Activated CD4-positive, CD25-positive, alpha-beta regulatory T cell treated with anti-CD3 and anti-CD28 coated beads, Interleukin-2, amount 50 U/mL, for 16 hours (primary cell): ENCODE measurements around the gene SPRN.
"Not testable (repeated sequence)": the region's sequence is repeated elsewhere in the genome, so short reads cannot be mapped to it uniquely, and the experiment has no call there.

Experiments used
- DNase-seq: peaks from one replicate; pipeline ENCODE4 v3.0.0-alpha.2; 2020; ENCODE audit warnings: low read depth, low spot score

SPRN gene

DNA sequence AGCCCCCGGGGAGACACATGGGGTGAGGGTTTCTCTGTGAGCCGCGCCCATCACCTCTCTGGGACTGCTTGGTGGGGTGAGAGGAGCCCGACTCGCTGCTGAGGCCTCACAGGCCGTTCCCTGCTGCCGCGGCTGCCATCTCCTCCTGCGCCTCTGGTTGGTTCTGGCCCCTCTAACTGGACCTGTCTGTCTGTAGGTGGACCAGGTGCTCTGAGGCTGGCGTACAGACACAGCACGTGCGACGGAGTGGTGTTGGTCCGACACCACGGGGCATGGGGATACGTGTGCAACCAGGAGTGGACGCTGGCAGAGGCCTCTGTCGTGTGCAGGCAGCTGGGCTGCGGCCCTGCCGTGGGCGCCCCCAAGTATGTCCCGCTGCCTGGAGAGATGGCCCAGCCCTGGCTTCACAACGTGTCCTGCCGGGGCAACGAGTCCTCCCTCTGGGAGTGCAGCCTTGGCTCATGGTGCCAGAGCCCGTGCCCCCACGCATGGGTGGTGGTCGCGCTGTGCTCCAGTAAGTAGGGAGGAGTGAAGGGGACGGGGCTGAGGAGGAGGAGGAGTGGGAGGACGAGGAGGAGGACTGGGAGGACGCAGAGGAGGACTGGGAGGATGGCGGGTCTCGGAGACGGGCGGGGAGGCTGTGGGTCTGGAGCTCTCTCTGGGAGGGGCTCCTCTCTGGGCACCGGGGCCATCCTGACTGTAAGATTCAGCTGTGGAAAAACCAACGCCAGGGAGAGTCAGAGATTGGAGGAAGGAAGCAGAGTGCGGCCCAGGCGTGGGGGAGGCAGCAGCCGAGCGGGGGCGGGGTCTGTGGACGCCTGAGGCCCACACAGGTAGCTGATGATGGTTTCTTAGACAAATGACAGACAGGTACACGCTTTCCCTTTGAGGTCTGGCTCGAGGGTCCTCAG is 31.9 kb upstream of the SPRN start:
- DNase-seq: no peak

DNA sequence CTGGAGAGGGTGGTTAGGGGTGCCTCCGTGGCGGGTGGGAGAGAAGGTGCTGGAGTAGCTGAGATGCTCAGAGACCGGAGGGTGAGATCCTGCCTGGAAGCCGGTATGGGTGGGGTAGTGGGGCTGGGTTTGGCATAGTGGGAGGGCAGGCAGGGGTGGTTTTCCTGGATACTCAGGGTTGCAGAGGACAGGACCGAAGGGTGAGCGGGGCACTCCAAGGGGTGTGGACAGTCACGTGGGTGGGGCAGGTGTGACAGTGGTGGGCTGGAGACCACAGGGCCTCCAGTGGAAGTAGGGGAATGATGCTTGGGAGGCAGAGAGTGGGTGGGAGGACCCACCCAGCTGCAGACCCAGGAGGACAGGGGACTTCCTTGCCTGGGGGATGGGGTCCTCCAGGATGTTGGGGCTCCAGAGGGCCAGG is 31.2 kb upstream of the SPRN start:
- DNase-seq: no peak

DNA sequence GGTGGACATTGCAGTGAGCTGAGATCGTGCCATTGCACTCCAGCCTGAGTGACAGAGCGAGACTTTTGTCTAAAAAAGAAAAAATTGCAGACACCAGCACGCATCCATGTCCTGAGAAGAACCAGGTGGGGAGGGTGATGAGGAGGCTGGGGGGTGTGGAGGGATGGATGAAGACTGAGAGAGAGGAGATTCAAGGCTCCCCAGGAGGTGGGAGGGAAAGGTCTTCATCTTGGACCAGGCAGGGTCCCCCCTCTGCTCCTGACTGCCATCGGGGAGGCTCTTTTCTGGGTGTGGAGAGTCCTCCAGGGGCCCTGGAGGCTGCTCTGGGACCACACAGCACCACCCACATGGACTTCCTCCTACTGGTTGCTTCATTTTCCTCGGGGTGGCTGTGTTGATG is 30.8 kb upstream of the SPRN start:
- no peak for DNase-seq

DNA sequence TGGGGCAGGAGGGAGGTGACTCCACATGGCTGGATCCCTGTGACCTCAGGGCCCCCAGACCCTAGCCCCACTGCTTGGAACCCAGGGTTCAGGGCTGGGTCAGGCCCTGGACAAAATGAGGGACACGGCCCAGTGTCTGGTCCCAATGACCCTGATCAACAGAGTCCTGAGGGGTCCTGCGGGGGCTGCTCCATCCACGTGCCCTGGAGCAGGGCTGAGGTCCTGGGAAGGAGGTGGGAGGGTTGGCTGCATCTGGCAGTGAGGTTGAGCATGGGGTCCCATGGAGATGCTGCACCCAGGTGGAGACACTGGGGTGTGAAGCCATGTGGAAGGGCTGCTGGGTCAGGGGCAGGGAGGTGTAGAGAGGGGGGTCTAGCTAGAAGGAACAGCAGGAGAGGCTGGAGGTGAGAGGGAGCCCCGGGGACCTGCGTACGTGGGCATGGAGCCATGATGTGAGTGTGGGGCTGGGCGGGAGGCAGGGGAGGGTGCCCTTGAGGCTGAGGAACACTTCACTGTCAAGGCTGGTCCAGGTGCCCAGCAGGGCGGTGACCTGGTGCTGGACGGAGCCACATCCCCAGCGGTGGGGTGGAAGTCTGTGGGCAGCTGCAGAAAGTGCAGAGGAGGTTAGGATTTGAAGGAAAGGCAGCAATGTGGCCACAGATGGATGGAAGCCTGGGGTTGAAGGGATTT is 29.9 kb upstream of the SPRN start:
- DNase-seq: no peak

DNA sequence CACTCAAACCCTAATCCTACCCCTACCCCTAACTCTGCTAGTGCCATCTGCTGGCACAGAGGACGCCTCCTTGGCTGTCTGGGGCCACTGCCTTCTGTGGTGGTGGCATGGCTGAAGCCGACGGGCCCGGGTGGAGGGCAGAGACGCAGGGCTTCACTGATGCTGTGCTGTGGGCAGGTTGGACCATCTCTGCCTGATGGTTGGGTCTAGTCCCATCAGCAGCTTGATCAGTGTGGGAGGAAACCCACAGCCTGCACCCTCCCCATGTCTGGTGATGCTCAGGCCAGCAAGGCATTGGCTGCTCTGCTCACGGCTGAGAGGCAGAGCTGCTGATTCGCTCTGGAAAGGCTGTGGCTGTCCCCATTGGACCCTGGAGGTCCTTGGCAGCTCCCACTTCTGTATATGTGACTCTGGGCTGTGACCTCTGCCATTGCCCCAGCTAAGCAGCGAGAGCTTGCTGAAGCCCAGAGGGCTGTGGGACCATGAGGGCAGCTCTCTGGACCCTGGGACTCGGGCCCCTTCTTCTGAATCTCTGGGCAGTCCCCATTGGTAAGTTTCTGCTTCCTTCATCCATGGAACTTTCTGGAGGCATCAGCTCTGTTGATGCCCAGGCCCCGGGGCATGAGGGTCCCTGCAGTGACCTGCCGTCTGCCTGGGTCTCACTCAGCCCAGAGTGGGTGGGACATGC is 29.2 kb upstream of the SPRN start, which contains the start of gene SCART1:
SCART1 (plus strand) TSS at position 430 of the 688 bp plus-strand sequence; CDS start at position 483, 53 bp downstream.
- DNase-seq: no peak

DNA sequence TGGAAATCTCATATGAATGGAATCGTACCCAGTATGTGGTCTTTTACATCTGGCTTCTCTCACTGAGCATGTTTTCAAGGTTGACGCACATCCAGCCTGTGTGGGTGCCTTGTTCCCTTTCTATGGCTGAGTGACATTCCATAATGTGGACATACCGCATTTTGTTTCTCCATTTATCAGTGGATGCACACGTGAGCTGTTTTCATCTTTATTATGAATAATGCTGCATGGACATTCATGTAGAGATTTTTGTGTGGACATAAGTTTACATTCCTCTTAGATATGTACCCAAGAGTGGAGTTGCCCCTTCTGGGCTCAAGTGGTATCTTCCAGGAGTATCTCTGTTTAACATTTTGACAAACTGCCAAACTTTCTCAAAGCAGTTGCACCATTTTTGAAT is 28.0 kb upstream of the SPRN start:
- no peak for DNase-seq

DNA sequence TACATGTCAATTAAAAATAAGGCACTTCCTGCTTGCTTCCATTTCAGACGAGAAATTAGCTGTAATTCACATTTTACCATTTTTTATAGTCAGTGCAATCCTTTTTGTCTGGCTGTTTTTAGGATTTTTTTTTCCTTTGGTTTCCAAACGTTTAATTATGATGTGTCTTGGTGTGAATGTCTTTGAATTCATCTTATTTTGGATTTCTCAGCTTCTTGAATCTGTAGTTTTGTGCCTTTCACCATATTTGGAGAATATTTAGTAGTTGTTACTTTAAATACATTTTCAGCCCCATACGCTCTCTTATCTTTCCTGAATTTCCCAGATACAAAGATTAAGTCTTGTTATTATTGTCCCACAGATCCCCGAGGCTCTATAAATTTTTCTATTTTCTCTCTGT is 26.9 kb upstream of the SPRN start:
- DNase-seq: no peak

DNA sequence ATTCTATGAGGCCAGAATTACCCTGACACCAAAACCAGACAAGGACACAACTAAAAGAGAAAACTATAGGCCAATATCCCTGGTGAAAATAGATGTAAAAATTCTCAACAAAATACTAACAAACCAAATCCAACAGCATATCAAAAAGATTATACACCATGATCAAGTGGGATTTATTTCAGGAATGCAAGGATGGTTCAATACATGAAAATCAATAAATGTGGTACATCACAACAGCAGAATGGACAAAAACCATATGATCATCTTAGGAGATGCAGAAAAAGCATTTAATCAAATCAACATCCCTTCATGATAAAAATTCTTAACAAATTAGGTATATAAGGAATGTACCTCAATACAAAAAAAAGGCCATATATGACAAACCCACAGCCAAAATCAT is 23.7 kb upstream of the SPRN start:
- no peak for DNase-seq

DNA sequence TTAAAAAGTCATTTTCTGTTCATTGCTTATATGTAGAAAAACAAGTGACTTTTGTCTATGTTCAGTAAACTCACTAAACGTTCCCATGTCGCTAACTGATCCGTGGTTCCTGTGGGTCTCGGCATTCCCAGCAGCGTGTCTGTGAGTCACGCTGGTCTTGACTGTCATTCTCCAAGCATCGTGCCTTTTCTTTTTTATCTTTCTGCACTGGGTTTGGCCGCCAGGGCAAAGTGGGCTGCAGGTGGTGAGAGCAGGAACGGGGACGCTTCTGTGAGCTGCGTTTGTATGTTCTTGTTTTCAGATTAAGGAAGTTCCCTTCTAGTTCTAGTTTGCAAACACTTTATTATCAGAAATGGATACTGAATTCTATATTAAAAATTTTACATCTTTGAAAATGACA is 22.6 kb upstream of the SPRN start:
- DNase-seq: no peak

DNA sequence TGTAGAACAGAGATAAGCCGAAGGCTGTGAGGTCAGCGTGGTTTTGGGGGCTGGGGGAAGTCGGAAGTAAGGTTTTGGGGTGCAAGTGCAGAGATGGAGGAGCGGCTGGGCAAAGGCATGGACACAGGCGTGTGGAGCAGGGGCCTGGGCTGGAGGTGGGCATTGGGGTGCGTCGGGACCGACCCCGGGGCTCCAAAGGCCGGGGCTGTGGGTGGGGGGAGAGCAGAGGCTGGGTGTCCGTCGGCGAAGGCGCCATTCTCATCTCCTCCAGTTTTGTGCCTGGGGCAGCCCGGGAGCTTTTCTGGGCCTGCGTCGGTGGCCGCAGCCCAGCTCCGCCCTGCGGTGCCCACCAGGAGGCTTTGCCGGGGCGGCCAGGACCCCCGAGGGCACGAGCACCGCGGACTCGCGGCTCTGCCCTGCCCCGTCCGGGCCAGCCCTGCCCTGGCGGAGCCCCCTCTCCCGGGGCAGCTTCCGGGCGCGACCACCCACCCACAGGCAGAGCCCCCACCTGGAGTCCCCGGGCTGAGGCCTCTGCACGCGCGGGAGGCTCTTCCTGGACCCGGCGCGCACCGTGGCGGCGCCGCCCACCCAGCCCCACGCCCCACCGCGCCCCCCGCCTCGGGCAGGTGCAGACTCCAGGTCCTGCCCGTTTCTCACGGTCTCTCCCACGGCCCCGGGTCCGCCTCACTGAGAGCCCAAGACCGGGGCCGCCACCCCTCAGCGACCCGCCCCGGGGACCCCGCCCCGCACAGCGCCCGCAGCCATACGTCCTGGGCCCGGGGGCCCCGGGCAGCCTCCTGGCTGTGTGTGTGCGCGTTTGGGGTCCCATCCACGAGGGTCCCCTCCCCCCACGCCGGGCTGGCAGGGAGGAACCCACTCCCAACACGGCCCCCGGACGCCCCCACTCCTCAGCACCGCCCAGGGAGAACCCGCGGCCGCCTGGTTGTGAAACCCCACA is 21.6 kb upstream of the SPRN start:
- DNase-seq: no peak

DNA sequence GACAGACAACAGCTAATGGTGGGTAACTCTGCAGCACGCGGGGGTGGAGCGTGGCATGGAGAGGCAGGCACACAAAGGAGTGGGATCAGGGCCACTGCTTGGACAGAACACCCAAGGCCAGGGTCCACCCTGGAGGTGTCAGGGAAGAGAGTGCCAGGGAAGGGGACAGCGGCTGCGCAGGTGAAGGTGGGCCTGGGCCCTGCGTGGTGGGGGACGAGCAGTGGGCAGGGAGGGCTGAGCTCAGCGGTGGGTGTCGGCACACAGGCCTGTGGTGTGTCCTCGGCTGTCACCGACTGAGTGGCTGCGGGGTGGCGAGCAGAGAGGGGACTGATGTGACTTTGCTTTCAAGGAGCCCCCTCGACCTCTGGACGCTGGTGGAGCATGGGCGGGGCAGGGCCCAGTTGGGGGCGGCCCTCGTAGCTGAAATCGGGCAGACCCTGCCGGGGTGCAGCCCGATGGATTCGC is 20.9 kb upstream of the SPRN start:
- DNase-seq: no peak

DNA sequence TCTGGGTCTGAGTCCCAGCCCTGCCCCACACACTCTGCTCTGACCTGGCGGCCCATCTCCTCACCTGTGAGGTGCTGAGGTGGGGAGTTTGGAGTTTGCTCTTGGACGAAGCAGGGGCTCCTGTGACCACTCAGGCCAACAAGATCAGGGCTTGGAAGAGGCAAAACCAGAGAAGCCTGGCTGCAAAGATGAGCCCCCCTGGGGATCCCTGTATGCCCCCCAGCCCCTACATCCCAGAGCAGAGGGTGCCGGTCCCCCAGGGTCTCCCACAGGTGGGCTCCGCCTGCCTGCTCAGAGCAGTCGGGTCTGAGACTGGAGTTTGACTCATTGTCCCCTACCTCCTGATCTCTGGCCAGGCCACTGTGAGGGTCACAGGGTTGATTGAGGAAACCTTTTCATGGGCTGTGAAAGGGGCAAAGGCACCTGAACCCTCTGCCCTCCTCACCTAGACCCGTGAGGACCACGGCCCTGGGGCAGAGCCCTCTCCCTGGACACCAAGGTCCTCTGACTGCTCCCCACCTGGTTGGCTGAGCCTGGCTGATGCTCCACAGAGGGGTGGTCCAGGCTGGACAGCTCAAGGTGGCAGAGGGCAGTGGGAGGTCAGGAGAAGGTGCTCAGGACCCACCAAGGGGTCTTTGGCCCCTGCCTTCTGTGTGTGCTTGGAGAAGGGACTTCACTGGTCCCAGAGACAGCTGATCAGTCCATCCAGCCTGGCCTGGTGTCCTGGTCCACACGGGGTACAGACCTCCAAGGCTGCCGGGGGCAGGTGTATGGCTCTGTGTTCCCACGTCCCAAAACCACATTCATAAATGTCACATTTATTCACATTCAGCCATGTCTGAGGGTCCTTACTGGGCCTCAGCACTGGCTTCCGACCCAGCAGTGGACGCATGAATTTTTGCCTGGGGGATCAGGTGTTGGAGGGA is 20.2 kb upstream of the SPRN start:
- no peak for DNase-seq

DNA sequence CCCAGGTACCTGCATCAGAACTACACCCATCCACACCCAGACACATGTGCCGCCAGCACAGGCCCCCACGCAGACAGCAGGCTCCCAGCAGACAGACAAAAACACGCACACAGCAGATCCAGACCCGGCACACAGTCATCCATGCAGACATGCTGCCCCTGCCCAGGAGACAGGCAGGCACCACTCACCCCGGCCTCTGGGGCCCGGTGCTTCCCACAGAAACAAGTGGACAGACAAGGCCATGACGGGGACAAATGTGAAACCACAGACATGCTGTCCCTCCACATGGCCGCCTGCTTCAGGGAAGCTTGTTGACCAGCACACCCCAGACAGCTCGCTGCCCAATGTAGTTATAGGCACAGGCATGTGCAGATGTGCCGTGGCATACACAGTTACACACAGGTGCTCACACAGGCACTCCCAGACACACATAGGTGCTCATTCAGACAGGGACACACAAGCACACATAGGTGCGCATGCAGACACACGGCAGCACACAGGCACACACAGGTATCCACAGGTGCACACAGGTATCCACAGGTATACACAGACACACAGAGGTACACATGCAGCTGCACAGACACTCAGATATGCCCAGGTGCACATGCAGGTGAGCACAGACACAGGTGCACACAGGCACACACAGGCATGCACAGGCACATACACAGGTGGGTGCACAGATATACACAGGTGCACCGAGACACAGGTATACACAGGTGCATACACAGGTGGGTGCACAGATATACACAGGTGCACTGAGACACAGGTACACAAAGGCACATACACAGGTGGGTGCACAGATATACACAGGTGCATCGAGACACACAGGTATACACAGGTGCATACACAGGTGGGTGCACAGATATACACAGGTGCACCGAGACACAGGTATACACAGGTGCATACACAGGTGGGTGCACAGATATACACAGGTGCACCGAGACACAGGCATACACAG is 18.8 kb upstream of the SPRN start:
- no peak for DNase-seq

DNA sequence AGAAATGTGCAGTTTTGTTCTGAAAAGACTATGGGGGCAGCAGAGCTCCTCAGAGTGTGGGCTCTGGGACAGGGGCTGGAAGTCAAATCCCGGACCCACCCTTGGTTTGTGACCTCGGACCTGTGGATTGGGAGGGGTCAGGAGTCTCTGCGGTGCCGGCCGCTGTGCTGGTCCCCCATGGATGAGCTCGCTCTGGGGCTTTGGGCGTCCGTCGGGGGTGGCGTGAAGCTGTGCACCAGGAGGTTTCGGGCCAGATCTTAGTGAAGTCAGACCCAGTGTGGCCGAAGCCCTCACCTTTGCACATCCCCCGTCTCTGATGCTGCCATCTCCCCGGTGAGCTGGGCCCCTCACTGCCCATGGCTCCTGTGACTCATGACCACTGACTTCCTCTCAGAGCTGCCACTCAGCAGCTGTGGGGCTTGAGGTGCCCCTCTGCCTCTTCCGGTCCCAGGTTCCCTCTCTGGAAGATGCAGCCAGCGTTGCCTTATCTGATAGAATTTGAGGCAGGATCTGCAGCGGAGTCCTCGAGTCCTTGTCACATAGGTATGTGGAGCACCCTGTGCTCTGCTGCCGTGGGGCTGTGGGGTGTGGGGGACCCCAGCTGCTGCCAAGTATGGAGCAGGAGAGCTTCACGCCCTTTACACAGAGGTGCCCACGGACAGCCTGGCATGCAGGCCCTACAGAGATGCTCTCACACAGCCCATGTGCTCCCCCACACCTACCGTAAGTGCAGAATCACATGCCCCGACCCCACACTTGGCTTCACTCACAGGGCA is 18.0 kb upstream of the SPRN start:
- no peak for DNase-seq

DNA sequence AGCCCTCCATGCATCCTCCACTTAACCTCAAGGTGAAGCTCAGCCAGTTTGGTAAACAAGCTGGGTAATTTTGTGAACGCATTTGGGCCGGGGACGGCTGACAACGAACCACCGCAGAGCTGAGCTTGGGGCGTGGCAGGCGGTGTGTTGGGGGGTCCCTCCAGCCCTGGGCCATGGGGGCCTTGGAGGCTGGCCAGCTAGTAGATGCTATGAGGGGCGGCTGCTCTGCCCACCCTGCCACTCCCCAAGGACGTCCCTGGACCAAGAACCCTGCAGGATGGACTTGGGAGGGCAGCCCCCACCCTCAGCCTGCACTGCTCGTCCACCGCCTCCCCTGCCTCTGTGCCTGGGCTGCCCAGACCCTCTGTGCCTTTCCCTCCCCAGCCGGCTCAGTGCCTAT is 17.4 kb upstream of the SPRN start:
- no peak for DNase-seq

DNA sequence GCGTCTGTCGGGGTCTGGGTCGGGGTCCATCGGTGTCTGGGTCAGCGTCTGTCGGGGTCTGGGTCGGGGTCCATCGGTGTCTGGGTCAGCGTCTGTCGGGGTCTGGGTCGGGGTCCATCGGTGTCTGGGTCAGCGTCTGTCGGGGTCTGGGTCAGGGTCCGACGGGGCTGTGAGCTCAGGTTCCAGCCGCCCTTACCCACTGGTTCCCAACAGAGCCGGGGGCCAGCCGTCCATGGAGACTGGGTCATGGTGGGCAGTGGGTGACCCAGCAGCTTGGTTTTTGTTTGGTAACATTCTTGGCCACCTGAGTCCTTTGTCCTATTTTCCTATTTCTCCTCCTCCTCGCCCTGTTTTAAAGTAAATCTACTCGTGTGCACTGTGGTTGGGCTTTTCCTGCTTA is 16.9 kb upstream of the SPRN start:
- DNase-seq: not testable (repeated sequence)

DNA sequence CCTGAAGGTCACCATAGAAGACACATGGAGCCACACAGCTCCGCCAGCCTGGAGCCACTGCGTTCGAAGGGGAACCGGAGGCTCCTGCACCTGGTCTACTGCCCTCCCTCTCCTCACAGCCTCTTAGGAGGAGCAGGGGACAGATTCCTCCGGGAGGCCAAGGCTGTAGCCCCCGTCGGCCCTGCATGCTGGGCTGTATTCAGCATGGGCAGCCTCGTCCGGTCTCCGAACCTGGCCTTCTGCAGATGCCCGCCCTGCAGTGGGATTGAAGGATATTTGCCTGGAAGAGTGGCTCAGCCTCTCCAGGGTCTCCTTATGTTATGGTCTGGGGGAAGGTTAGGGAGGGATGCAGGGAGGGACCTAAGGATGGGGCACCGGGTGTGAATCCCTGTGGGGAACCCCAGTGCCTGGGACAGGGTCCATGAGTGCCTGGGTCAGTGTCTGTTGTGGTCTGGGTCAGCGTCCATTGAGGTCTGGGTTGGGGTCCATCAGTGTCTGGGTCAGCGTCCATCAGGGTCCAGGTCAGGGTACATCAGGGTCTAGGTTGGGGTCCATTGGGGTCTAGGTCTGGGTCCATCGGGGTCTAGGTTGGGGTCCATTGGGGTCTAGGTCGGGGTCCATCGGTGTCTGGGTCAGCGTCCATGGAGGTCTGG is 16.3 kb upstream of the SPRN start:
- no peak for DNase-seq
